HG02938 (cell line): ENCODE results near the gene HSPB8.

Experiments
- ATAC-seq: cut with Tn5 transposase; IDR thresholded peaks from one replicate; pipeline ENCODE4 v1.9.1; 2021; ENCODE audit warnings: mild to moderate bottlenecking, moderate library complexity; ENCODE audit not compliant: unreplicated experiment

HSPB8 gene

DNA sequence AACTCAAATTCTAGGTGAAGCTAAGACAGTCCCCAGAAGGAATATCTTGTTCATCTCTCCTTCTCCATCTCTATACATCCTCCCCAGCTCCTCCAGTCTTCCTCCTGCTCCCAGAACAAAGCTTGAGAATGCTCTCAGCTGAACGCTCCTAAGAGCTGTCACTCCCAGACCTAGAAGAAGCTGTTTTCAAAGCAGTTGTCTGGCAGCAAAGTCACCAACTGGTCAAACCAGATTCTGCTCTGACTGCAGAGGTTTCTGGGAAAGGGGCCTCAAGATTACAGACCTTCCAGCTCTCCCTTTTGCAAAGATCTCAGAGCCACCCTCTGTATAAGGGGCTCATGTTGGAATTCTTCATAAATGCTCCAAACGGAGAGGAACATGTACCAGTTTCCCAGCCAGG, 9.6 kb upstream of the HSPB8 start:
- ATAC-seq, result no peak

- no peak for ATAC-seq
These were observed 7.4 kb upstream of the HSPB8 start for GRCh38 chr12:119171291-119171690.

DNA sequence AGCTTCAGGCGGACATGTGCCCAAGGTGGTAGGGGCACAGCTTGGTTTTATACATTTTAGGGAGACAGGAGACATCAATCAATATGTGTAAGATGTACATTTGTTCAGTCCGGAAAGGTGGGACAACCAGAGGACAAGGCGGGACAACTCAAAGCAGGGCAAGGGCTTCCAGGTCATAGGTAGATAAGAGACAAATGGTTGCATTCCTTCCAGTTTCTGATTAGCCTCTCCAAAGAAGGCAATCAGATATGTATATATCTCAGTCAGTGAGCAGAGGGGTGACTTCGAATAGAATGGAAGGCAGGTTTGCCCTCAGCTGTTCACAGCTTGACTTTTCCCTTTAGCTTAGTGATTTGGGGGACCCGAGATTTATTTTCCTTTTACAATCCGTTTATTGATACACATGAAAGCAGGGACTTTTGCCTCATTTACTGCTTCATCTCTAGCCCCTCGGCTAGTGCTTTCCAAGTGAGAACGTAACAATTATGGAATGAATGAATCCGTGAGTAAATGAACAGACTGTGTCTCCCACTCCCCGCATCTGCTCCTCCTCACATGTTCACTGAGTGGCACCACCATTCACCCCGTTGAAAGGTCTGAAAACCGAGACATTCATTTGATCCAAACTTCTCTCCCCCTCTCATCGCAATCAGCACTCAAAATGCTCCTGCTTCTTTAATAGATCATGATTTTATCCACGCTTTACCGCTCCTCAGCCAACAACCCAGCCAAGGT, 6.9 kb upstream of the HSPB8 start:
- ATAC-seq, result no peak

DNA sequence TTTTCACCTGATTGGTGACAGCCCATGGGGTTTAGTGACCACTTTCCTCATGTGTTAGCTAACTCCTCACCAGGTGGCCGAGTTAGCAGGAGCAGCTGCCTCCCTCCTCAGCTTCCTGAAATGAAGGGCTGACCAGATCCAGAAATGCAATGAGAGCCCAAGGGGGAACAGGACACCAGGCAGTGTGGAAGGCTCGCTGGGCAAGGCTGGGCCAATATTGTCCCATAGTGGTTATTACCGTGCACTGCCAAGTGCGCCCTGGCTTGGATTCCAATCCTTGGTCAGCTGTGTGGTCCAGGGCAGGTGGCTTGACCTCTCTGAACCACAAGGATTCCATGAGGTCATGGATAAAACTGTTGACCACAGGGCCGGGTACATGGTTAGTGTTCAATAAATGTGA, 3.6 kb upstream of the HSPB8 start:
- no peak for ATAC-seq

GRCh38 chr12:119176267-119177055, 2.3 kb upstream of the HSPB8 start:
- no peak for ATAC-seq

- no peak for ATAC-seq
These were observed 1.7 kb upstream of the HSPB8 start for GRCh38 chr12:119177056-119177325.

GRCh38 chr12:119177724-119178380, 879 bp upstream of the HSPB8 start:
- no peak for ATAC-seq

GRCh38 chr12:119179335-119180021, 747 bp downstream of the HSPB8 start:
- no peak for ATAC-seq

DNA sequence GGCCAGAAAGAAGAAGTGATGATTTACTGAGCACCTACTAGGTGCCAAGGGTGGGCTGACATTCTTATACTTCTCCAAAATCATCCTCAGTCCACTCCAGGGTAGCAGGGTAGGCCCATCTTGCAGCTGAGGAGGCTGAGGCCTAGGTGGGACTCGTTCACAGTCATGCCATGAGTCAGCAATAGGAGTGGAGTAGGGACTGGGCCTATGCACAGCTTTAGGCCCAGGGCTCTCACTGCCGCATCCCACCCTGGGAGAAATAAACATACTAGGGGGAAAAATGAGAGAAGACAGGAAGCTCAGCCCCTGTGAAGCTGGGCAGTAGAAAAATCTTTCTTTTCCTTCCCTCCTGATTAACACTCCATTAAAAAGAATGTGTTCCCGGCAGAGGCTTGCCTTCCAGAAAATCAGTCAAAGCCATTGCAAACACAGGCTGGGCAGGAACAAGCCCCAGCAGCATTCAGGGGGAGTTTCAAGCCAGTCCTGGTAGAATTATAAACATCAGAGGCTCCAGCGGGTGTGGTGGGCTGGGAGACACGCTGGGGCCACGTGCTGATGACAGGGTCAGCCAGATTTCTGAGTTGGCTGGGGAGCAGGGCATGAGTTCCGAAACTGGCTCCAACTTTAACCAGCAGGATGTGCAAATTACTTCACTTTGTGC, 1.8 kb downstream of the HSPB8 start:
- ATAC-seq, result no peak

DNA sequence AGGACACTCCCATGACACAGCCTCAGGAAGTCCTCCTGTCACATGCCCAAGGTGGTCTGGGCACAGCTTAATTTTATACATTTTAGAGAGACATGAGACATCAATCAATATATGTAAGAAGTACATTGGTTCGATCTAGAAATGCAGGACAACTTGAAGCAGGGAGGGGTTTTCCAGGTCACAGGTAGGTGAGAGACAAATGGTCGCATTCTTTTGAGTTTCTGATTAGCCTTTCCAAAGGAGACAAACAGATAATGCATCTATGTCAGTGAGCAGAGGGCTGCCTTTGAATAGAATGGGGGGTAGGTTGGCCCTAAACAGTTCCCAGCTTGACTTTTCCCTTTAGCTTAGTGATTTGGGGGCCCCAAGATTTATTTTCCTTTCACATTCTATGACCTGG, 2.5 kb downstream of the HSPB8 start:
- ATAC-seq, result no peak

GRCh38 chr12:119181944-119182343, 3.2 kb downstream of the HSPB8 start:
- no peak for ATAC-seq

DNA sequence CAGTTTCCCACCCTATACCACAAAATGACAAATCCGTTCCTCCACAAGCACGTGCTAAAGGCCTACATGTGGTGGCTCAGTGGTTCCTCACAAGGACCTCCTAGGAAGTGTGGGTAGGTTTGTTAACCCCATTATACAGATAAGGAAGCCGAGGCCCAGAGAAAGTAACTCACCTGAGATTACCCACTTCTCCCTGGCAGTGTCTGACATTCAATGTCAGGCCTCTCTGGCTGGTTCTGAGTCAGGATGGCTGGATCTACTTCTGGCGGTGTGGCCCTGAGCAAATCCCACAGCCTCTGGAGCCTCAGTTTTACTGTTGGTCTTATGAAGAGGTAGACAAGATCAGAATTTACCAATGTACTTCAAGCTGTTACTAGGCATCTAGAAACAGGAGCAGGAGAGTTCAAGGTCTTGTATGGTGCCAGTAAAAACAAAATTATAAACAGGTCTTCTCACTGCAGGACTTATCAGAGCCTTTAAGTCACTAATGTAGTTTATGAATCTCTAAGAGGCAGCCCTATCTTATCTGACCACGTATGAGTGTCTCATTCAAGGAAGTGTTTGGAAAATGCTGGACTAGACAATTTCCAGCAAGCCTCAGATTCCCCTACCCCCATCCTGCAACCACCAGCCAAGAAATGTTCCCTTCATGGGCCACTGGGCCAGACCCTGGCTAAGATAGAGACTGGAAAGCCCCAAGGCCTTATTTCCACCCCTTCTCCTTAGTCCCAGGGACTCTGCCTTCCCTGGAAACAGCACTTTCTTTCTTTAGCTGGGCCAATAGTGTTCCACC, 4.2 kb downstream of the HSPB8 start:
- no peak for ATAC-seq

GRCh38 chr12:119183942-119184695, 5.4 kb downstream of the HSPB8 start:
- no peak for ATAC-seq

DNA sequence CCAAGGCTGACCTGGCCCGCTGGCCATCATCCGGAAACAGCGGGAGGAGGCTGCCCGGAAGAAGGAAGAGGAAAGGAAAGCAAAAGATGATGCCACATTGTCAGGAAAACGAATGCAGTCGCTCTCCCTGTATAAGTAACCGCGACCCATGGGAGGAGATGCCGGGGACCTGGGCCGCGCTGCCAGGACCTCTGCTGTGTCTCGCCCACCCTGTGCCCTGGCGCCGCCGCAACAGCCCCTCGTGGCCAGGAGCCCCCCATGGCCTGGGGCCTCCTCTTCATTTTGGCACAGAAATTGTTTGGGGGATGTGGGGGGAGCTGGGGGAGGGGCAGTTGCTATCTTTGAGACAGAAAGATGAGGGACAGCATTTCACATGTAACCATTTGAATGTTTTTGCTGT, 16.5 kb downstream of the HSPB8 start:
- no peak for ATAC-seq

GRCh38 chr12:119198440-119198839, 19.7 kb downstream of the HSPB8 start:
- no peak for ATAC-seq

- ATAC-seq, result no peak
These were observed 21.9 kb downstream of the HSPB8 start for GRCh38 chr12:119200601-119201000.

GRCh38 chr12:119201789-119202543, 23.2 kb downstream of the HSPB8 start:
- ATAC-seq, result no peak

DNA sequence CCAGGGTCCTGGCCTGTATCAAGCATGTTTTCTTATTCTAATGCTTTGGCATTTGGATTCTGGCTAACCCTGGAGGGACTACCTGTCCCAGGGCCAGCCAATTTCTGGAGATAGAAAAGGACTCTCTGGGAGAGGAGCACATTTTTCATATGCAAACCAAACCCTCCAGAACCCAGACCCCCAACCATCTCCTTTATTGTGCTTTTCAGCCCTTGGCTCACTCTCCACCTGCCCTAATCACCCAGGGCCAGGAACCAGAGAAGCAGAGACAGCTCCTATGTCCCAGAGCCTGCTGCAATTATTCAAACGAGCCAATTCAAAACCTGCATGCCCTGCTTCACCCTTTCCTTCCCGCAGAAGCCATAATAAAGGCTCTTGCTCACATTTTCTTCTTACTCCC, 23.8 kb downstream of the HSPB8 start:
- ATAC-seq, result no peak

GRCh38 chr12:119204131-119204530, 25.4 kb downstream of the HSPB8 start:
- no peak for ATAC-seq
